ENCODE measurements around the gene BICC1.

DNA sequence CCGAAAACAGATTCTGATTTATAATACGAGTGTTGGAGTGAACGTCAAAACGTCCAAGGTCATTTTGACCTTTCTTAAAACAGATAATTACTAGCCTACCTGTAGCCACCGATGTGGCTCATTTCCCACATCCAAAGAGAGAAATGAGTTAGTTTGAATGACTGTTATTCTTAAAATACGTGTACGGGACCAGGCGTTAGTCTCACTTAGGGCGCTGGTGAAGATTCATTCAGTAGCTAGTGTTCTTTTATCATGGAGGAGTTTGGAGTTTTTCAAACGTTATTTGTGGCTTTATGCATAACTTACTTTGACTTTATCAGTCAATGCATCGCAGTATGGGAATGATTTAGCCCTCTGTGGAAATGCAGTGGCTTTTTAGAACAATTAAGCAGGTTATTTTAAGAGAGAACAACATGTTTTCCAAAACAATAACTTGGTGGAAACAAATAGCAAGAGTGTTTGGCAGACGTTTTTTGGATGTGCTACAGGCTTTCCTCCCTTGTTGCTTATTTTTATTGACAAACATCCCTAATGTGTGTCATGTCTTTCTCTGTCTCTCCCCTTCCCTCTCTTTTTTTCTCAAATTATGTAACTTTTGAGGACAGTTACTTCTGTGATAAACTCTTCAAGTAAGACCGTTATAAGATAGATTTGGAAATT lies 1.6 kb downstream of the BICC1 start:
- TF ChIP-seq POLR2AphosphoS5 (IDR thresholded peaks at IDR 0.05): no peak
- no peak for TF ChIP-seq POLR2A (IDR thresholded peaks at IDR 0.05)
- TF ChIP-seq, protein P1, sequence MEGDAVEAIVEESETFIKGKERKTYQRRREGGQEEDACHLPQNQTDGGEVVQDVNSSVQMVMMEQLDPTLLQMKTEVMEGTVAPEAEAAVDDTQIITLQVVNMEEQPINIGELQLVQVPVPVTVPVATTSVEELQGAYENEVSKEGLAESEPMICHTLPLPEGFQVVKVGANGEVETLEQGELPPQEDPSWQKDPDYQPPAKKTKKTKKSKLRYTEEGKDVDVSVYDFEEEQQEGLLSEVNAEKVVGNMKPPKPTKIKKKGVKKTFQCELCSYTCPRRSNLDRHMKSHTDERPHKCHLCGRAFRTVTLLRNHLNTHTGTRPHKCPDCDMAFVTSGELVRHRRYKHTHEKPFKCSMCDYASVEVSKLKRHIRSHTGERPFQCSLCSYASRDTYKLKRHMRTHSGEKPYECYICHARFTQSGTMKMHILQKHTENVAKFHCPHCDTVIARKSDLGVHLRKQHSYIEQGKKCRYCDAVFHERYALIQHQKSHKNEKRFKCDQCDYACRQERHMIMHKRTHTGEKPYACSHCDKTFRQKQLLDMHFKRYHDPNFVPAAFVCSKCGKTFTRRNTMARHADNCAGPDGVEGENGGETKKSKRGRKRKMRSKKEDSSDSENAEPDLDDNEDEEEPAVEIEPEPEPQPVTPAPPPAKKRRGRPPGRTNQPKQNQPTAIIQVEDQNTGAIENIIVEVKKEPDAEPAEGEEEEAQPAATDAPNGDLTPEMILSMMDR (IDR thresholded peaks at IDR 0.05): no peak
